ENCODE results near the gene KCND3. TPM values are rescaled to one million over a fixed set of nuclear protein-coding genes. Genes with fewer than 3 reads are reported as not detected.

The KCND3 gene
- total RNA-seq, 1 experiment from 2014 or later = not detected

- POLR2A ChIA-PET = no interaction called here
- CTCF ChIA-PET = interaction anchor here (2.0 kb wide), 1 partner anchor 9 kb away, joined by 8 read pairs; no protein-coding TSS in a partner anchor
- Mint-ChIP-seq H3K4me1 (ENCODE audit: insufficient read depth, unreplicated experiment) (no peaks in the 10 kb centered on the region), H3K9me3 (ENCODE audit: unreplicated experiment) (no peaks in the 10 kb centered on the region), H3K36me3 (ENCODE audit: insufficient read depth, unreplicated experiment) (no peaks in the 10 kb centered on the region), H3K27ac (ENCODE audit: low read depth, unreplicated experiment) (no peak overlapping the region), H3K27me3 (ENCODE audit: insufficient read depth, unreplicated experiment) (peaks cover 27% of the 10 kb centered on the region), H3K4me3 (ENCODE audit: unreplicated experiment) (no peak overlapping the region)
- intact Hi-C loops (cut with micrococcal nuclease) = no loop called here
- no TSS peak for BruUV-seq (replicated peaks)
- TF ChIP-seq, protein P1, sequence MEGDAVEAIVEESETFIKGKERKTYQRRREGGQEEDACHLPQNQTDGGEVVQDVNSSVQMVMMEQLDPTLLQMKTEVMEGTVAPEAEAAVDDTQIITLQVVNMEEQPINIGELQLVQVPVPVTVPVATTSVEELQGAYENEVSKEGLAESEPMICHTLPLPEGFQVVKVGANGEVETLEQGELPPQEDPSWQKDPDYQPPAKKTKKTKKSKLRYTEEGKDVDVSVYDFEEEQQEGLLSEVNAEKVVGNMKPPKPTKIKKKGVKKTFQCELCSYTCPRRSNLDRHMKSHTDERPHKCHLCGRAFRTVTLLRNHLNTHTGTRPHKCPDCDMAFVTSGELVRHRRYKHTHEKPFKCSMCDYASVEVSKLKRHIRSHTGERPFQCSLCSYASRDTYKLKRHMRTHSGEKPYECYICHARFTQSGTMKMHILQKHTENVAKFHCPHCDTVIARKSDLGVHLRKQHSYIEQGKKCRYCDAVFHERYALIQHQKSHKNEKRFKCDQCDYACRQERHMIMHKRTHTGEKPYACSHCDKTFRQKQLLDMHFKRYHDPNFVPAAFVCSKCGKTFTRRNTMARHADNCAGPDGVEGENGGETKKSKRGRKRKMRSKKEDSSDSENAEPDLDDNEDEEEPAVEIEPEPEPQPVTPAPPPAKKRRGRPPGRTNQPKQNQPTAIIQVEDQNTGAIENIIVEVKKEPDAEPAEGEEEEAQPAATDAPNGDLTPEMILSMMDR (IDR thresholded peaks at IDR 0.05; ENCODE audit: unreplicated experiment) = no peak
- no peak for DNase-seq (ENCODE audit: unreplicated experiment)
Measured at GRCh38 chr1:111777301-111777700, 212.2 kb downstream of the KCND3 start.

- no peaks in the 10 kb centered on the region for H3K9me3 Mint-ChIP-seq (ENCODE audit: unreplicated experiment)
- peaks cover 27% of the 10 kb centered on the region for H3K27me3 Mint-ChIP-seq (ENCODE audit: insufficient read depth, unreplicated experiment)
- BruUV-seq (replicated peaks) = no TSS peak
- H3K4me3 Mint-ChIP-seq (ENCODE audit: unreplicated experiment) = no peak overlapping the region
- DNase-seq (ENCODE audit: unreplicated experiment) = no peak
- H3K4me1 Mint-ChIP-seq (ENCODE audit: insufficient read depth, unreplicated experiment) = no peaks in the 10 kb centered on the region
- TF ChIP-seq, protein P1 (IDR thresholded peaks at IDR 0.05; ENCODE audit: unreplicated experiment) = no peak
- no peaks in the 10 kb centered on the region for H3K36me3 Mint-ChIP-seq (ENCODE audit: insufficient read depth, unreplicated experiment)
- H3K27ac Mint-ChIP-seq (ENCODE audit: low read depth, unreplicated experiment) = no peak overlapping the region
- ChIA-PET POLR2A (no interaction called here), CTCF (interaction anchor here (2.0 kb wide), 1 partner anchor 9 kb away, joined by 8 read pairs; no protein-coding TSS in a partner anchor)
- intact Hi-C loops (cut with micrococcal nuclease) = no loop called here
Measured at GRCh38 chr1:111776861-111777260, 212.6 kb downstream of the KCND3 start.

DNA sequence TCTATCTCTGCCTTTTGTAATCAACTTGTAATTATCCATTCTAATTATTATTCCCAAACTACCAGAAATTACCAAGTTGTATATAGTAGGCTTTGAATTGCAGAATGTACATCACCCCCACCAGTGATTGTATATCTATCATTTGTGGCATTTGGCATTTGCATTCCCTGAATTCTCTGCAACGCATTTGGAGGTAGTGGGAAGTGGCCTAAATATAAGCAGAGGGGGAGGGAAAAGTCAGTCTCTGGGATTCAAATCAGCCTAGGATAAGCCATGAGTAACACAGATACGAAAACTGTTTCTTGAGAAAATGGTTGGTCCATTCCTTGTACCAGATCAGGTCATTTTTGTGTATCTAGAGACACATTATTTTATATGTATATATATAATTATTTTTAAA lies 213.1 kb downstream of the KCND3 start:
- POLR2A ChIA-PET = no interaction called here
- CTCF ChIA-PET = interaction anchor here (2.0 kb wide), 1 partner anchor 10 kb away, joined by 8 read pairs; no protein-coding TSS in a partner anchor
- no peaks in the 10 kb centered on the region for H3K36me3 Mint-ChIP-seq (ENCODE audit: insufficient read depth, unreplicated experiment)
- no peak for DNase-seq (ENCODE audit: unreplicated experiment)
- intact Hi-C loops (cut with micrococcal nuclease) = no loop called here
- no TSS peak for BruUV-seq (replicated peaks)
- no peak overlapping the region for H3K27ac Mint-ChIP-seq (ENCODE audit: low read depth, unreplicated experiment)
- TF ChIP-seq, protein P1 (IDR thresholded peaks at IDR 0.05; ENCODE audit: unreplicated experiment) = no peak
- H3K27me3 Mint-ChIP-seq (ENCODE audit: insufficient read depth, unreplicated experiment) = peaks cover 27% of the 10 kb centered on the region
- no peak overlapping the region for H3K4me3 Mint-ChIP-seq (ENCODE audit: unreplicated experiment)
- H3K9me3 Mint-ChIP-seq (ENCODE audit: unreplicated experiment) = no peaks in the 10 kb centered on the region
- no peaks in the 10 kb centered on the region for H3K4me1 Mint-ChIP-seq (ENCODE audit: insufficient read depth, unreplicated experiment)

- Mint-ChIP-seq H3K4me1 (ENCODE audit: insufficient read depth, unreplicated experiment) (no peaks in the 10 kb centered on the region), H3K9me3 (ENCODE audit: unreplicated experiment) (no peaks in the 10 kb centered on the region), H3K36me3 (ENCODE audit: insufficient read depth, unreplicated experiment) (no peaks in the 10 kb centered on the region), H3K27me3 (ENCODE audit: insufficient read depth, unreplicated experiment) (peaks cover 27% of the 10 kb centered on the region), H3K4me3 (ENCODE audit: unreplicated experiment) (no peak overlapping the region), H3K27ac (ENCODE audit: low read depth, unreplicated experiment) (no peak overlapping the region)
- no peak for DNase-seq (ENCODE audit: unreplicated experiment)
- intact Hi-C loops (cut with micrococcal nuclease) = no loop called here
- no TSS peak for BruUV-seq (replicated peaks)
- ChIA-PET CTCF (no interaction called here), POLR2A (no interaction called here)
- TF ChIP-seq, protein P1 (IDR thresholded peaks at IDR 0.05; ENCODE audit: unreplicated experiment) = no peak
Measured at GRCh38 chr1:111775966-111776365, 213.5 kb downstream of the KCND3 start.

All from MCF 10A (cell line).